Thyroid gland (tissue), 4 donors: ENCODE measurements around the gene MAP4K1. TPM values are rescaled to one million over a fixed set of nuclear protein-coding genes. Genes with fewer than 3 reads are reported as not detected.
"Not testable (repeated sequence)": the region's sequence is repeated elsewhere in the genome, so short reads cannot be mapped to it uniquely, and the experiment has no call there.

Experiments
- DNase-seq, 2 donors: peaks; one replicate each; pipeline ENCODE4 v3.0.0-alpha.2; 2019
- H3K27ac ChIP-seq, 3 donors: fragments of 200-600 bp; sonication (generic); 1 replicate in 2 of 3; 2 replicates in 1 of 3; pipeline ENCODE4 v1.5.1; 2016 to 2019; ENCODE audit warnings: mild to moderate bottlenecking in 1 of 3, moderate library complexity in 1 of 3
- H3K27me3 ChIP-seq: fragments of 200-600 bp; sonication (generic); one replicate; pipeline ENCODE4 v1.5.1; 2019
- H3K36me3 ChIP-seq, 2 donors: fragments of 200-600 bp; sonication (generic); one replicate each; pipeline ENCODE4 v1.5.1; 2016 to 2019
- H3K4me1 ChIP-seq, 2 donors: fragments of 200-600 bp; sonication (generic); one replicate each; pipeline ENCODE4 v1.5.1; 2017 to 2019
- H3K4me3 ChIP-seq, 3 donors: fragments of 200-600 bp; sonication (generic); replicated peaks in 1 of 3; 1 replicate in 2 of 3; 2 replicates in 1 of 3; pipeline ENCODE4 v1.5.1; 2016; ENCODE audit warnings: mild to moderate bottlenecking in 1 of 3
- H3K9me3 ChIP-seq: fragments of 200-600 bp; sonication (generic); one replicate; pipeline ENCODE4 v1.5.1; 2017
- POLR2A ChIP-seq, 2 donors: fragments of 450-650 bp; IDR thresholded peaks; one replicate each; pipeline ENCODE4 v1.6.1; 2017; ENCODE audit warnings: antibody characterized with exemption in 2 of 2, mild to moderate bottlenecking in 2 of 2, moderate library complexity in 1 of 2
- WGBS, 2 donors: methylation state at CpG; one replicate each; pipeline ENCODE4 v1.1.5; 2017; 5-methylcytosine and 5-hydroxymethylcytosine counted together
- intact Hi-C: fragments of 100-400 bp; cut with DNase I; formaldehyde crosslinking; loops from one replicate; pipeline ENCODE4 v1.15.1; 2023
- total RNA-seq, 4 donors: library from RNA; depleted of rRNA; stranded (reverse); fragments of >200 nt; gene quantifications; one replicate each; pipeline ENCODE4 v1.2.3, GENCODE V29; 2016
- TF ChIP-seq, protein P1 (sequence below), 6 experiments: fragments of 200-600 bp in 3 of 6; fragments of 450-650 bp in 3 of 6; sonication (generic) in 3 of 6; IDR thresholded peaks; one replicate each; pipeline ENCODE4 v1.5.1; 2016 to 2019; ENCODE audit warnings: antibody characterized with exemption in 6 of 6, mild to moderate bottlenecking in 2 of 6, inconsistent platforms in 1 of 6, moderate library complexity in 1 of 6

Gene MAP4K1
- total RNA-seq, 4 donors from 2014 or later = 0.83 to 9.7 (median 2.2) TPM

DNA sequence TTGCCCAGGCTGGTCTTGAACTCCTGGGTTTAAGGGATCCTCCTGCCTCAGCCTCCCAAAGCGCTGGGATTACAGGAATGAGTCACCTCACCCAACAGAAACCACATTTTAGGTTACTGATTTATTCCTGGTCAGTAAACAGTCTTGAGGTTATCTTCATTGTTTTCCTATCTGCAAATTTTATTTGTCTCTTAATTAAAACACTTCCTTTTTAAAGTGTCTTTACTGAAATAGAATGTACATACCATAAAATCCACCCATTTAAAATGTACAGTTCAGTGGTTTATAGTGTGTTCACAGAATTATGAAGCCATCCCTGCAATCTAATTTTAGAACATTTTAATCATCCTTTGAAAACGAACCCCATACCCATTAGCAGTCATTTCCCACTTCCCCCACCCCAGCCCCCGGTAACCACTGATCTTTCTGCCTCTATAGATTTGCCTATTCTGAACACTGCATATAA, 63.0 kb downstream of the MAP4K1 start:
- Histone ChIP-seq H3K4me1 (peaks cover 0 to 4% of the 10 kb centered on the region in 2 donors), H3K4me3 (no peak overlapping the region), H3K27ac (no peak overlapping the region), H3K9me3 (no peaks in the 10 kb centered on the region), H3K27me3 (no peaks in the 10 kb centered on the region), H3K36me3 (no peaks in the 10 kb centered on the region)
- no peak for DNase-seq
- 70 to 81% methylated on average over 3 of the region's 3 CpGs for WGBS, 2 donors
- TF ChIP-seq, protein P1, sequence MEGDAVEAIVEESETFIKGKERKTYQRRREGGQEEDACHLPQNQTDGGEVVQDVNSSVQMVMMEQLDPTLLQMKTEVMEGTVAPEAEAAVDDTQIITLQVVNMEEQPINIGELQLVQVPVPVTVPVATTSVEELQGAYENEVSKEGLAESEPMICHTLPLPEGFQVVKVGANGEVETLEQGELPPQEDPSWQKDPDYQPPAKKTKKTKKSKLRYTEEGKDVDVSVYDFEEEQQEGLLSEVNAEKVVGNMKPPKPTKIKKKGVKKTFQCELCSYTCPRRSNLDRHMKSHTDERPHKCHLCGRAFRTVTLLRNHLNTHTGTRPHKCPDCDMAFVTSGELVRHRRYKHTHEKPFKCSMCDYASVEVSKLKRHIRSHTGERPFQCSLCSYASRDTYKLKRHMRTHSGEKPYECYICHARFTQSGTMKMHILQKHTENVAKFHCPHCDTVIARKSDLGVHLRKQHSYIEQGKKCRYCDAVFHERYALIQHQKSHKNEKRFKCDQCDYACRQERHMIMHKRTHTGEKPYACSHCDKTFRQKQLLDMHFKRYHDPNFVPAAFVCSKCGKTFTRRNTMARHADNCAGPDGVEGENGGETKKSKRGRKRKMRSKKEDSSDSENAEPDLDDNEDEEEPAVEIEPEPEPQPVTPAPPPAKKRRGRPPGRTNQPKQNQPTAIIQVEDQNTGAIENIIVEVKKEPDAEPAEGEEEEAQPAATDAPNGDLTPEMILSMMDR (IDR thresholded peaks at IDR 0.05) = no peak
- TF ChIP-seq POLR2A (IDR thresholded peaks at IDR 0.05) = no peak
- intact Hi-C loops = no loop called here

DNA sequence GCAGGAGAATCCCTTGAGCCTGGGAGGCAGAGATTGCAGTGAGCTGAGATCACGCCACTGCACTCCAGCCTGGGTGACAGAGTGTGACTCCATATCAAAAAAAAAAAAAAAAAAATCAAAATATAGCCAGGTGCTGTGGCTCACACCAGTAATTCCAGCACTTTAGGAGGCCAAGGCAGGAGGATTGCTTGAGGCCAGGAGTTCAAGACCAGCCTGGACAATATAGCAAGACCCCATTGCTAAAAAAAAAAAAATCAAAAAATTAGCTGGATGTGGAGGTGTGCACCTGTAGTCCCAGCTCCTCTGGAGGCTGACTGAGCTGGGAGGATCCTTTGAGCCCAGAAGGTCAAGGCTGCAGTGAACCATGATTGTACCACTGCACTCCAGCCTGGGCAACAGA, 64.5 kb downstream of the MAP4K1 start:
- H3K27me3 ChIP-seq, H3K9me3 ChIP-seq, H3K4me1 ChIP-seq, DNase-seq, H3K4me3 ChIP-seq, H3K36me3 ChIP-seq, H3K27ac ChIP-seq, intact Hi-C loops: not testable (repeated sequence)
- 92 to 100% methylated on average over 1 of the region's 1 CpG for WGBS, 2 donors

DNA sequence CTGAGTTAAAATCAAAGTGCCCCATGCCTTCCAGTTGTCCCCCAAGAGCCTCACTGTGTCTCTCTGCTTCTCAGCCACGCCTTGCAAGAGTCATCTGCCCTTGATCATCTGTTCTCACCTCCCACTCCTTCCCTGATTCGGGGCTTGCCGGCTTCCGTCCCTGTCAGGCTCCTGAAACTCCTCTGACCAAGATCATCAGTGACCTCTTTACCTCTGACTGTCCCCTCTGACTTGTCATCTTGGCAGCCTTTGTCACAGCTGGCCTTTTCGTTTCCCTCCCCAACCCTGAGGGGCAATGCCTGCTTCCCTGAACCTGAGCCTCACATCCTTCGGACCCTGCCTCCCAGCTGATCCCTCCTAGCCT, 66.3 kb downstream of the MAP4K1 start:
- Histone ChIP-seq H3K9me3 (no peaks in the 10 kb centered on the region), H3K27ac (no peak overlapping the region), H3K36me3 (no peaks in the 10 kb centered on the region), H3K27me3 (no peaks in the 10 kb centered on the region), H3K4me3 (no peak overlapping the region), H3K4me1 (no peaks in the 10 kb centered on the region)
- no peak for DNase-seq
- 80 to 82% methylated on average over 6 of the region's 6 CpGs for WGBS, 2 donors
- intact Hi-C loops = no loop called here
- TF ChIP-seq, protein P1 (IDR thresholded peaks at IDR 0.05) = no peak
- TF ChIP-seq POLR2A (IDR thresholded peaks at IDR 0.05) = no peak

DNA sequence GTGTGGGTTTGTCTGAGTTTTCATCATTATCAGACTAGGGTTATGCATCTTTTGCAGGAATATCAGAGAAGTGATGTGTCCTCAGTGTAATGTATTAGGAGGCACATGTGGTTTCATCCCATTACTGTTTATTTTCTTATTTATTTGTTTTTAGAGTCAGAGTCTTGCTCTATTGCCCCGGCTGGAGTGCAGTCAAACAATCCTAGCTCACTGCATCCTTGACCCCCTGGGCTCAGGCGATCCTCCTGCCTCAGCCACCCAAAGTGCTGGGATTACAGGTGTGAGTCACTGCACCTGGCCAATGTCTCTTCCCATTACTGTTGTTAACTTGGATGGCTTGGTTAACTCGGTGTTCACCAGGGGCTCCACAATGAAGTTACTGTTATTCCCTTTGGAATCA, 67.4 kb downstream of the MAP4K1 start:
- Histone ChIP-seq H3K4me1 (no peaks in the 10 kb centered on the region), H3K27ac (no peak overlapping the region), H3K9me3 (no peaks in the 10 kb centered on the region), H3K27me3 (no peaks in the 10 kb centered on the region), H3K4me3 (no peak overlapping the region), H3K36me3 (no peaks in the 10 kb centered on the region)
- TF ChIP-seq POLR2A (IDR thresholded peaks at IDR 0.05) = no peak
- TF ChIP-seq, protein P1 (IDR thresholded peaks at IDR 0.05) = no peak
- intact Hi-C loops = no loop called here
- no peak for DNase-seq
- WGBS, 2 donors = 78 to 84% methylated on average over 3 of the region's 3 CpGs

DNA sequence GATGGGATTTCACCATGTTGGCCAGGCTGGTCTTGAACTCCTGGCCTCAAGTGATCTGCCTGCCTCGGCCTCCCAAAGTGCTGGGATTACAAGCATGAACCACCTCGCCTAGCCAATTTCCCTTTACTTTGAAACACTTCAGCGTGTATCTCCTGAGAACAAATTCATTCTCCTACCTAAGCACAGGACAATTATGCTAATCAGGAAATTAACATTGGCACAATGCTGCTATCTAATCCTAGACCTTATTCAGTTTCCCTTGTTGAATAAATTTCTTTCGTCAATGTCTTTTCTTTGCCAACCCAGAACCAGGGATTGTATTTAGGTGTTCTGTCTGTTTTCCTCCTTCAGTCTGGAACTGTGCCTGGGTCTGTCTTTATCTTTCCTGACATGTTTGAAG, 67.8 kb downstream of the MAP4K1 start:
- Histone ChIP-seq H3K27ac (no peak overlapping the region), H3K4me3 (no peak overlapping the region), H3K9me3 (no peaks in the 10 kb centered on the region), H3K36me3 (no peaks in the 10 kb centered on the region), H3K4me1 (no peaks in the 10 kb centered on the region), H3K27me3 (no peaks in the 10 kb centered on the region)
- DNase-seq = no peak
- no peak for TF ChIP-seq POLR2A (IDR thresholded peaks at IDR 0.05)
- TF ChIP-seq, protein P1 (IDR thresholded peaks at IDR 0.05) = no peak
- 80 to 85% methylated on average over 4 of the region's 4 CpGs for WGBS, 2 donors
- intact Hi-C loops = loop anchor here (10.0 kb wide), 1 partner anchor 85 kb away; no protein-coding TSS in a partner anchor

DNA sequence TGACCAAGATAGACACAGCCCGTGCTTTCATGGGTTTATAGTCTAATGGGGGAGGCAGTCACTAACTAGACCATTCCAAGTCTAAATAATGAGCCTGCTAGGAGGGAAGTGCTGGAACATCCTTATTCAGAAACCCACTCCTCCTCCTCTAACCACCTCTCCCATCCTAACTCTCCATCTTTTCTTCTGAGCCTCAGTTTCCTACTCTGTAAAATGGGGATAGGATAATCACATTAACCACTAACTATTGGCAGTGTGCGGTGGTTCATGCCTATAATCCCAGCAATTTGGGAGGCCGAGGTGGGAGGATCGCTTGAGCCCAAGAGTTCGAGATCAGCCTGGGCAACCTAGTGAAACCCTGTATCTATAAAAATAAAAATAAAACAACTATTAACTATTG, 68.7 kb downstream of the MAP4K1 start:
- no peak overlapping the region for H3K4me3 ChIP-seq
- no peak for DNase-seq
- H3K27ac ChIP-seq = no peak overlapping the region
- no peaks in the 10 kb centered on the region for H3K9me3 ChIP-seq
- no peaks in the 10 kb centered on the region for H3K27me3 ChIP-seq
- H3K4me1 ChIP-seq = no peaks in the 10 kb centered on the region
- TF ChIP-seq, protein P1 (IDR thresholded peaks at IDR 0.05) = no peak
- no peak for TF ChIP-seq POLR2A (IDR thresholded peaks at IDR 0.05)
- intact Hi-C loops = loop anchor here (10.0 kb wide), 1 partner anchor 86 kb away; no protein-coding TSS in a partner anchor
- no peaks in the 10 kb centered on the region for H3K36me3 ChIP-seq
- 94 to 95% methylated on average over 5 of the region's 5 CpGs for WGBS, 2 donors
